ENCODE data around the gene SERPINB2. TPM values are rescaled to one million over a fixed set of nuclear protein-coding genes. Genes with fewer than 3 reads are reported as not detected.

The SERPINB2 gene
- polyA plus RNA-seq, 1 donor (not counting 4 experiments of a cell fraction or from before 2014, with no cell fraction given) = 733 TPM

- no peak for TF ChIP-seq CTCF (optimal IDR thresholded peaks at IDR 0.05 in 1 of 3, IDR thresholded peaks at IDR 0.05 in 1 of 3, conservative IDR thresholded peaks at IDR 0.05 in 1 of 3; ENCODE audit: extremely low read depth in 1 of 3, insufficient read depth in 2 of 3, low read length in 3 of 3)
- TF ChIP-seq EZH2 (IDR thresholded peaks at IDR 0.05; ENCODE audit: low read length) = no peak
- H4K20me1 ChIP-seq (ENCODE audit: control insufficient read depth, extremely low read depth, insufficient read depth, low read length) = no peaks in the 10 kb centered on the region
- H3K27ac ChIP-seq (ENCODE audit: control insufficient read depth, insufficient read depth, low read length) = peak overlapping the region; percentile 88
- peak; percentile 9 for FAIRE-seq
- peak overlapping the region; percentile 75 for H3K4me2 ChIP-seq (ENCODE audit: control insufficient read depth, extremely low read depth, insufficient read depth, low read depth, low read length)
- no peak overlapping the region for H2AFZ ChIP-seq (ENCODE audit: control insufficient read depth, low read length)
- no peaks in the 10 kb centered on the region for H3K9me1 ChIP-seq (ENCODE audit: control insufficient read depth, extremely low read depth, insufficient read depth, low read length)
- H3K36me3 ChIP-seq (ENCODE audit: control insufficient read depth in 2 of 2, extremely low read depth in 1 of 2, insufficient read depth in 2 of 2, low read length in 2 of 2) = peaks cover 18 to 36% of the 10 kb centered on the region in 2 experiments
- H3K79me2 ChIP-seq (ENCODE audit: control insufficient read depth, insufficient read depth, low read length) = peaks cover 25% of the 10 kb centered on the region
- H3K9ac ChIP-seq (ENCODE audit: control insufficient read depth, extremely low read depth, insufficient read depth, low read length) = peak overlapping the region; percentile 84
- H3K4me3 ChIP-seq (ENCODE audit: control insufficient read depth in 2 of 3, extremely low read depth in 1 of 3, insufficient read depth in 2 of 3, low read depth in 1 of 3, low read length in 3 of 3) = peak overlapping the region; percentile 13 to 78 (median 78)
- peaks cover 39% of the 10 kb centered on the region for H3K4me1 ChIP-seq (ENCODE audit: control insufficient read depth, extremely low read depth, insufficient read depth, low read length)
- DNase-seq (ENCODE audit: low read depth, low spot score) = no peak
- no peaks in the 10 kb centered on the region for H3K9me3 ChIP-seq (ENCODE audit: control insufficient read depth, low read depth, low read length)
- H3K27me3 ChIP-seq (ENCODE audit: control insufficient read depth, extremely low read depth, insufficient read depth, low read length) = no peaks in the 10 kb centered on the region
- dilution Hi-C loops (cut with MboI; ENCODE audit: extremely low pct_ligation_motif_present, low sequenced_read_pairs) = no loop called here
Observed at GRCh38 chr18:63889626-63890025, 2.1 kb downstream of the SERPINB2 start.

GRCh38 chr18:63890237-63890949 lies 2.9 kb downstream of the SERPINB2 start:
- FAIRE-seq (peak; percentile 72), DNase-seq (ENCODE audit: low read depth, low spot score) (no peak)
- peak overlapping the region; percentile 88 for H3K27ac ChIP-seq (ENCODE audit: control insufficient read depth, insufficient read depth, low read length)
- H3K27me3 ChIP-seq (ENCODE audit: control insufficient read depth, extremely low read depth, insufficient read depth, low read length) = no peaks in the 10 kb centered on the region
- H4K20me1 ChIP-seq (ENCODE audit: control insufficient read depth, extremely low read depth, insufficient read depth, low read length) = no peaks in the 10 kb centered on the region
- H2AFZ ChIP-seq (ENCODE audit: control insufficient read depth, low read length) = no peak overlapping the region
- H3K4me2 ChIP-seq (ENCODE audit: control insufficient read depth, extremely low read depth, insufficient read depth, low read depth, low read length) = peak overlapping the region; percentile 75
- no peaks in the 10 kb centered on the region for H3K9me3 ChIP-seq (ENCODE audit: control insufficient read depth, low read depth, low read length)
- H3K4me1 ChIP-seq (ENCODE audit: control insufficient read depth, extremely low read depth, insufficient read depth, low read length) = peaks cover 31% of the 10 kb centered on the region
- H3K9ac ChIP-seq (ENCODE audit: control insufficient read depth, extremely low read depth, insufficient read depth, low read length) = peak overlapping the region; percentile 84
- peaks cover 25% of the 10 kb centered on the region for H3K79me2 ChIP-seq (ENCODE audit: control insufficient read depth, insufficient read depth, low read length)
- H3K9me1 ChIP-seq (ENCODE audit: control insufficient read depth, extremely low read depth, insufficient read depth, low read length) = no peaks in the 10 kb centered on the region
- H3K36me3 ChIP-seq (ENCODE audit: control insufficient read depth in 2 of 2, extremely low read depth in 1 of 2, insufficient read depth in 2 of 2, low read length in 2 of 2) = peaks cover 21 to 41% of the 10 kb centered on the region in 2 experiments
- peak overlapping the region in 2 of 3 experiments; percentile 78 for H3K4me3 ChIP-seq (ENCODE audit: control insufficient read depth in 2 of 3, extremely low read depth in 1 of 3, insufficient read depth in 2 of 3, low read depth in 1 of 3, low read length in 3 of 3)
- TF ChIP-seq EZH2 (IDR thresholded peaks at IDR 0.05; ENCODE audit: low read length) = no peak
- TF ChIP-seq CTCF (optimal IDR thresholded peaks at IDR 0.05 in 1 of 3, IDR thresholded peaks at IDR 0.05 in 1 of 3, conservative IDR thresholded peaks at IDR 0.05 in 1 of 3; ENCODE audit: extremely low read depth in 1 of 3, insufficient read depth in 2 of 3, low read length in 3 of 3) = no peak
- dilution Hi-C loops (cut with MboI; ENCODE audit: extremely low pct_ligation_motif_present, low sequenced_read_pairs) = no loop called here
